ENCODE data around the gene CAMKK1. TPM values are rescaled to one million over a fixed set of nuclear protein-coding genes. Genes with fewer than 3 reads are reported as not detected.

Gene CAMKK1
- total RNA-seq, 1 experiment from 2014 or later, result 9.6 TPM

DNA sequence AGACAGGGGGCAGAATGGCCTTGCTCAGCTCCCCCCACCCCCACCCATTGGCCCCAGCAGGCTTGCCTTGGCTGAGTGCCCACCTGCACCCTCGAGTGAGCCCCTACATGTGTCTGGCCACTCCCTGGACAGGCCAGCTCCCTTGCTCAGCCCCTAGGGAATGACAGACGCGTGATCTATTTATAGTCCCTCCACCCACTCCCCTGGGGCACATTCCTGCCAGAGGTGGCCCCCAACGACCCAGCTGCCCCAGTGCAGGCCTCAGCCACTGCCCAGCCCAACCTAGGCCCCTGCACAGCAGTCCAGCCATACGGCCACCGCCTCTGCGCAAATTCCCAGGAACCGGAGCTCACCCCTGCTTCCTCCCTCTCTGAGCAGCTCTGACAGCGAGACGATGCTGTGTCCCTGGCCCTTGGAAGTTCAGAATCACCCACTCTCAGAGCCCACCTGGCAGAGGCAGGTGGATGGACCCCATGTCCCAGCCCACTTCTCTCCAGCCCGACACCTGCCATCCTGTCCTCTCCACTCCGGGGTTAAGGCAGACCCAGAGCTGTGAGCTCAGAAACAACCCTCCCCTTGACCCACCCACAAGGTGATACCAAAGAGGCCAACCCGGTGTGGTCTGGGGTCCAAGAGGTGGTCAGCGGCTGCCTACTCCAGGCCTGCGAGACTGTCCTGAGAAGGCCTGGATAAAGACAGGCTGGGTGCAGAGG is 34.9 kb upstream of the CAMKK1 start (continued):
- TF ChIP-seq, protein P1, sequence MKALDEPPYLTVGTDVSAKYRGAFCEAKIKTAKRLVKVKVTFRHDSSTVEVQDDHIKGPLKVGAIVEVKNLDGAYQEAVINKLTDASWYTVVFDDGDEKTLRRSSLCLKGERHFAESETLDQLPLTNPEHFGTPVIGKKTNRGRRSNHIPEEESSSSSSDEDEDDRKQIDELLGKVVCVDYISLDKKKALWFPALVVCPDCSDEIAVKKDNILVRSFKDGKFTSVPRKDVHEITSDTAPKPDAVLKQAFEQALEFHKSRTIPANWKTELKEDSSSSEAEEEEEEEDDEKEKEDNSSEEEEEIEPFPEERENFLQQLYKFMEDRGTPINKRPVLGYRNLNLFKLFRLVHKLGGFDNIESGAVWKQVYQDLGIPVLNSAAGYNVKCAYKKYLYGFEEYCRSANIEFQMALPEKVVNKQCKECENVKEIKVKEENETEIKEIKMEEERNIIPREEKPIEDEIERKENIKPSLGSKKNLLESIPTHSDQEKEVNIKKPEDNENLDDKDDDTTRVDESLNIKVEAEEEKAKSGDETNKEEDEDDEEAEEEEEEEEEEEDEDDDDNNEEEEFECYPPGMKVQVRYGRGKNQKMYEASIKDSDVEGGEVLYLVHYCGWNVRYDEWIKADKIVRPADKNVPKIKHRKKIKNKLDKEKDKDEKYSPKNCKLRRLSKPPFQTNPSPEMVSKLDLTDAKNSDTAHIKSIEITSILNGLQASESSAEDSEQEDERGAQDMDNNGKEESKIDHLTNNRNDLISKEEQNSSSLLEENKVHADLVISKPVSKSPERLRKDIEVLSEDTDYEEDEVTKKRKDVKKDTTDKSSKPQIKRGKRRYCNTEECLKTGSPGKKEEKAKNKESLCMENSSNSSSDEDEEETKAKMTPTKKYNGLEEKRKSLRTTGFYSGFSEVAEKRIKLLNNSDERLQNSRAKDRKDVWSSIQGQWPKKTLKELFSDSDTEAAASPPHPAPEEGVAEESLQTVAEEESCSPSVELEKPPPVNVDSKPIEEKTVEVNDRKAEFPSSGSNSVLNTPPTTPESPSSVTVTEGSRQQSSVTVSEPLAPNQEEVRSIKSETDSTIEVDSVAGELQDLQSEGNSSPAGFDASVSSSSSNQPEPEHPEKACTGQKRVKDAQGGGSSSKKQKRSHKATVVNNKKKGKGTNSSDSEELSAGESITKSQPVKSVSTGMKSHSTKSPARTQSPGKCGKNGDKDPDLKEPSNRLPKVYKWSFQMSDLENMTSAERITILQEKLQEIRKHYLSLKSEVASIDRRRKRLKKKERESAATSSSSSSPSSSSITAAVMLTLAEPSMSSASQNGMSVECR (CRISPR knock-in tag; IDR thresholded peaks at IDR 0.05; ENCODE audit: borderline replicate concordance), result no peak
- TF ChIP-seq SP1 (CRISPR knock-in tag; conservative IDR thresholded peaks at IDR 0.05), result no peak
- TF ChIP-seq ZNF138 (CRISPR knock-in tag; conservative IDR thresholded peaks at IDR 0.05), result no peak
- TF ChIP-seq, protein P2, sequence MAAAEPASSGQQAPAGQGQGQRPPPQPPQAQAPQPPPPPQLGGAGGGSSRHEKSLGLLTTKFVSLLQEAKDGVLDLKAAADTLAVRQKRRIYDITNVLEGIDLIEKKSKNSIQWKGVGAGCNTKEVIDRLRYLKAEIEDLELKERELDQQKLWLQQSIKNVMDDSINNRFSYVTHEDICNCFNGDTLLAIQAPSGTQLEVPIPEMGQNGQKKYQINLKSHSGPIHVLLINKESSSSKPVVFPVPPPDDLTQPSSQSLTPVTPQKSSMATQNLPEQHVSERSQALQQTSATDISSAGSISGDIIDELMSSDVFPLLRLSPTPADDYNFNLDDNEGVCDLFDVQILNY (CRISPR knock-in tag; IDR thresholded peaks at IDR 0.05), result no peak
- TF ChIP-seq GTF2I (CRISPR knock-in tag; conservative IDR thresholded peaks at IDR 0.05), result no peak
- TF ChIP-seq, protein P3, sequence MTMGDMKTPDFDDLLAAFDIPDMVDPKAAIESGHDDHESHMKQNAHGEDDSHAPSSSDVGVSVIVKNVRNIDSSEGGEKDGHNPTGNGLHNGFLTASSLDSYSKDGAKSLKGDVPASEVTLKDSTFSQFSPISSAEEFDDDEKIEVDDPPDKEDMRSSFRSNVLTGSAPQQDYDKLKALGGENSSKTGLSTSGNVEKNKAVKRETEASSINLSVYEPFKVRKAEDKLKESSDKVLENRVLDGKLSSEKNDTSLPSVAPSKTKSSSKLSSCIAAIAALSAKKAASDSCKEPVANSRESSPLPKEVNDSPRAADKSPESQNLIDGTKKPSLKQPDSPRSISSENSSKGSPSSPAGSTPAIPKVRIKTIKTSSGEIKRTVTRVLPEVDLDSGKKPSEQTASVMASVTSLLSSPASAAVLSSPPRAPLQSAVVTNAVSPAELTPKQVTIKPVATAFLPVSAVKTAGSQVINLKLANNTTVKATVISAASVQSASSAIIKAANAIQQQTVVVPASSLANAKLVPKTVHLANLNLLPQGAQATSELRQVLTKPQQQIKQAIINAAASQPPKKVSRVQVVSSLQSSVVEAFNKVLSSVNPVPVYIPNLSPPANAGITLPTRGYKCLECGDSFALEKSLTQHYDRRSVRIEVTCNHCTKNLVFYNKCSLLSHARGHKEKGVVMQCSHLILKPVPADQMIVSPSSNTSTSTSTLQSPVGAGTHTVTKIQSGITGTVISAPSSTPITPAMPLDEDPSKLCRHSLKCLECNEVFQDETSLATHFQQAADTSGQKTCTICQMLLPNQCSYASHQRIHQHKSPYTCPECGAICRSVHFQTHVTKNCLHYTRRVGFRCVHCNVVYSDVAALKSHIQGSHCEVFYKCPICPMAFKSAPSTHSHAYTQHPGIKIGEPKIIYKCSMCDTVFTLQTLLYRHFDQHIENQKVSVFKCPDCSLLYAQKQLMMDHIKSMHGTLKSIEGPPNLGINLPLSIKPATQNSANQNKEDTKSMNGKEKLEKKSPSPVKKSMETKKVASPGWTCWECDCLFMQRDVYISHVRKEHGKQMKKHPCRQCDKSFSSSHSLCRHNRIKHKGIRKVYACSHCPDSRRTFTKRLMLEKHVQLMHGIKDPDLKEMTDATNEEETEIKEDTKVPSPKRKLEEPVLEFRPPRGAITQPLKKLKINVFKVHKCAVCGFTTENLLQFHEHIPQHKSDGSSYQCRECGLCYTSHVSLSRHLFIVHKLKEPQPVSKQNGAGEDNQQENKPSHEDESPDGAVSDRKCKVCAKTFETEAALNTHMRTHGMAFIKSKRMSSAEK (CRISPR knock-in tag; IDR thresholded peaks at IDR 0.05; ENCODE audit: borderline replicate concordance), result no peak
- TF ChIP-seq, protein P4, sequence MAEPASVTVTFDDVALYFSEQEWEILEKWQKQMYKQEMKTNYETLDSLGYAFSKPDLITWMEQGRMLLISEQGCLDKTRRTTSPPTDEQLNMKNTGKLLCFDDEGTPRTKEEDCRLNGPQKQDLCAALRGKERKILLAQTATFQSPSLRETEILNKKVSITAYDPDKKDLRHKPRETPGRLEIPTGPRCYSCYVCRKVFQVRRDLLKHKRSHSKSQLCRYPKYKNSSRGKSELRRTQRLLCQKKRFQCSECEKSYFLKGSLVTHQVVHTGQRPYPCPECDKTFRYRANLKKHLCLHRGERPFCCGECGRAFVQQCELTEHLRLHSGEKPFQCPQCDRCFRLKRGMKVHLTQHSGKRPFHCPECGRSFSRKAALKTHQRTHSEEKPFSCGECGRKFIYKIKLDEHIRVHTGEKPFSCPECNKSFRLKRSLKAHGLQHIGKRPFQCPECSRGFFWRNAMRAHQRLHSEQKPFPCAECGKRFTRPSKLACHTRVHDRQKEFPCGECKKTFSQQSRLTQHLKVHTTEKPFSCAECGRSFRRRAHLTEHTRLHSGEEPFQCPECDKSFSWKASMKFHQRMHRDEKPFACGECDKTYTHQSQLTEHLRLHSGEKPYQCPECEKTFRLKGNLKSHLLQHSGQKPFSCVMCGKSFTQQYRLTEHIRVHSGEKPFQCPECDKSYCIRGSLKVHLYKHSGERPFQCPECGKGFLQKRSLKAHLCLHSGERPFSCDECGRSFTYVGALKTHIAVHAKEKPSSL (CRISPR knock-in tag; conservative IDR thresholded peaks at IDR 0.05), result no peak
- TF ChIP-seq, protein P5, sequence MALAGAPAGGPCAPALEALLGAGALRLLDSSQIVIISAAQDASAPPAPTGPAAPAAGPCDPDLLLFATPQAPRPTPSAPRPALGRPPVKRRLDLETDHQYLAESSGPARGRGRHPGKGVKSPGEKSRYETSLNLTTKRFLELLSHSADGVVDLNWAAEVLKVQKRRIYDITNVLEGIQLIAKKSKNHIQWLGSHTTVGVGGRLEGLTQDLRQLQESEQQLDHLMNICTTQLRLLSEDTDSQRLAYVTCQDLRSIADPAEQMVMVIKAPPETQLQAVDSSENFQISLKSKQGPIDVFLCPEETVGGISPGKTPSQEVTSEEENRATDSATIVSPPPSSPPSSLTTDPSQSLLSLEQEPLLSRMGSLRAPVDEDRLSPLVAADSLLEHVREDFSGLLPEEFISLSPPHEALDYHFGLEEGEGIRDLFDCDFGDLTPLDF (CRISPR knock-in tag; IDR thresholded peaks at IDR 0.05), result no peak
- TF ChIP-seq PRRX2 (CRISPR knock-in tag; IDR thresholded peaks at IDR 0.05), result no peak
- TF ChIP-seq FOXK1 (CRISPR knock-in tag; IDR thresholded peaks at IDR 0.05), result no peak
- TF ChIP-seq ZNF263 (CRISPR knock-in tag; IDR thresholded peaks at IDR 0.05; ENCODE audit: low read depth), result no peak
- TF ChIP-seq, protein P6, sequence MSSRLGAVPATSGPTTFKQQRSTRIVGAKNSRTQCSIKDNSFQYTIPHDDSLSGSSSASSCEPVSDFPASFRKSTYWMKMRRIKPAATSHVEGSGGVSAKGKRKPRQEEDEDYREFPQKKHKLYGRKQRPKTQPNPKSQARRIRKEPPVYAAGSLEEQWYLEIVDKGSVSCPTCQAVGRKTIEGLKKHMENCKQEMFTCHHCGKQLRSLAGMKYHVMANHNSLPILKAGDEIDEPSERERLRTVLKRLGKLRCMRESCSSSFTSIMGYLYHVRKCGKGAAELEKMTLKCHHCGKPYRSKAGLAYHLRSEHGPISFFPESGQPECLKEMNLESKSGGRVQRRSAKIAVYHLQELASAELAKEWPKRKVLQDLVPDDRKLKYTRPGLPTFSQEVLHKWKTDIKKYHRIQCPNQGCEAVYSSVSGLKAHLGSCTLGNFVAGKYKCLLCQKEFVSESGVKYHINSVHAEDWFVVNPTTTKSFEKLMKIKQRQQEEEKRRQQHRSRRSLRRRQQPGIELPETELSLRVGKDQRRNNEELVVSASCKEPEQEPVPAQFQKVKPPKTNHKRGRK (CRISPR knock-in tag; IDR thresholded peaks at IDR 0.05; ENCODE audit: borderline replicate concordance), result no peak
